HUES64 (cell line): ENCODE data around the gene ZNF445.

Source experiments
- H3K27ac ChIP-seq: 2 replicates; pipeline ENCODE4 v1.7.0; 2013; ENCODE audit warnings: low read depth, low read length, inconsistent platforms
- H3K27me3 ChIP-seq: 2 replicates; pipeline ENCODE4 v1.6.1; 2013; ENCODE audit warnings: mild to moderate bottlenecking, low read length; ENCODE audit not compliant: insufficient read depth
- H3K36me3 ChIP-seq: 2 replicates; pipeline ENCODE4 v1.6.1; 2013; ENCODE audit warnings: mild to moderate bottlenecking, low read length; ENCODE audit not compliant: insufficient read depth
- H3K4me1 ChIP-seq: 2 replicates; pipeline ENCODE4 v1.6.1; 2013; ENCODE audit warnings: mild to moderate bottlenecking, low read length, moderate library complexity; ENCODE audit not compliant: insufficient read depth
- H3K4me3 ChIP-seq: 2 replicates; pipeline ENCODE4 v1.5.1; 2013; ENCODE audit warnings: mild to moderate bottlenecking, low read length, moderate library complexity
- H3K9ac ChIP-seq: 2 replicates; pipeline ENCODE4 v1.6.1; 2013; ENCODE audit warnings: mild to moderate bottlenecking, low read depth, low read length
- H3K9me3 ChIP-seq: 2 replicates; pipeline ENCODE4 v1.6.1; 2013; ENCODE audit warnings: low read depth, low read length; ENCODE audit not compliant: insufficient read depth
- WGBS: fragments of 150-250, 120-280 bp; methylation state at CpG from one replicate; pipeline ENCODE4 v1.1.7; 2013; ENCODE audit warnings: missing lambda C conversion rate; 5-methylcytosine and 5-hydroxymethylcytosine counted together

Gene ZNF445

DNA sequence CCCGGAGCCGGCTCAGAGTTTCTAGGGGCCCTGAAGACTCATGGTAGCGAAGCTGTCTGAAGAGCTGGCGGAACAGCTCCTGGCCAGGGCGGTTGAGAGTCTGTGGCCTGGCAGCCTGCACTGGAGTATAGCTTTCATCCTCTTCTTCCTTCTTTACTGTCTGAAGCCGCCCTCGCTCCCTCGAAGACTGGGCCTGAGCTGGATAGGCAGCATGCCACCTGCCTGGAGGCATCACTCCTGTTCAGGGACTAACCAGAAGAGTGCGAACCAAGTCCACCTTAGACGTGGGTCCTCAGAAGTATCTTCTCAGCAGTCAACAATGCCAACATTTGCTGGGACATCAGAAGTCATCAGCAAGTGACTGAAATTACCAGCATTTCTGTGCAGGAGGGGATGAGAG lies 22.2 kb downstream of the ZNF445 start:
- Histone ChIP-seq H3K9ac (no peak overlapping the region), H3K36me3 (peaks cover 81% of the 10 kb centered on the region), H3K27me3 (no peaks in the 10 kb centered on the region), H3K4me1 (no peaks in the 10 kb centered on the region), H3K9me3 (peaks cover 7% of the 10 kb centered on the region; the same call in 1 of the 2 replicates), H3K4me3 (no peak overlapping the region), H3K27ac (no peak overlapping the region)
- 96% methylated on average over 10 of the region's 10 CpGs for WGBS

DNA sequence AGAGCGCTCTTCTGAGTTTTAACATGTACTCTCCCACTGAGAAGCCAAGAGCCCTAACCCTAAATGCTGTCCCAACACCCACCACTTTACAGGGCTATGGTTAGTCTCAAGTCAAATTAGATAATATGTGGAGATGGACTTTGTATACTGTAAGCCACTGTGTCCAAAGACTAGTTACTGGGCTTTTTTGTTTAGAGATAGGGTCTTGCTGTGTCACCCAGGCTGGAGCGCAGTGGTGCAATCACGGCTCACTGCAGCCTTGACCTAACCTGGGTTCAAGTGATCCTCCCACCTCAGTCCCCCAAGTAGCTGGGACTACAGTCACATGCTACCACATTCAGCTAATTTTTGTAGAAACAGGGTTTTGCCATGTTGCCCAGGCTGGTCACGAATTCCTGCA lies 23.2 kb downstream of the ZNF445 start:
- no peaks in the 10 kb centered on the region for H3K9me3 ChIP-seq
- 94% methylated on average over 3 of the region's 4 CpGs for WGBS
- H3K36me3 ChIP-seq: peaks cover 87% of the 10 kb centered on the region
- H3K4me1 ChIP-seq: no peaks in the 10 kb centered on the region
- H3K9ac ChIP-seq: no peak overlapping the region
- no peak overlapping the region for H3K27ac ChIP-seq
- no peaks in the 10 kb centered on the region for H3K27me3 ChIP-seq
- H3K4me3 ChIP-seq: no peak overlapping the region

DNA sequence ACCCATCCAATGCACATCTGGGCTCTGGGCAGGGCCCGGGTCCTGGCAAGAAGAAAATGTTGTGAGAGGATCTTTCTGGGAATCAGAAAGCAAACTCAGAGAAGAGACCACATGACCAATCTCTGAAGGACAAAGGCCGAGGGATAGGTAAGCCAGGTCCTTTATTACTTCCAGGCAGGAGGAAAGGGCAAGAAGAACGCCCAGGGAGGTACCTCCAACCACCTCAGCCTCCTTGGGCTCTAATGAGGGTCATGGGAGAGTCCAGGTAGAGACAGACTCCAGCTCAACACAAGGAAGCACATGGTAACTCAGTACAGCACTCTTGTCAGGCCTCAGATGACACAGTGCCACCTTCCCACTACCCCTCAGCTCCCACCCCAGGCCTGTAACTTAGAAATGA lies 26.0 kb downstream of the ZNF445 start:
- 88% methylated on average over 3 of the region's 3 CpGs for WGBS
- Histone ChIP-seq H3K36me3 (peaks cover 92% of the 10 kb centered on the region), H3K27ac (no peak overlapping the region), H3K4me1 (no peaks in the 10 kb centered on the region), H3K4me3 (no peak overlapping the region), H3K9ac (no peak overlapping the region), H3K27me3 (no peaks in the 10 kb centered on the region), H3K9me3 (peaks cover 6% of the 10 kb centered on the region)

DNA sequence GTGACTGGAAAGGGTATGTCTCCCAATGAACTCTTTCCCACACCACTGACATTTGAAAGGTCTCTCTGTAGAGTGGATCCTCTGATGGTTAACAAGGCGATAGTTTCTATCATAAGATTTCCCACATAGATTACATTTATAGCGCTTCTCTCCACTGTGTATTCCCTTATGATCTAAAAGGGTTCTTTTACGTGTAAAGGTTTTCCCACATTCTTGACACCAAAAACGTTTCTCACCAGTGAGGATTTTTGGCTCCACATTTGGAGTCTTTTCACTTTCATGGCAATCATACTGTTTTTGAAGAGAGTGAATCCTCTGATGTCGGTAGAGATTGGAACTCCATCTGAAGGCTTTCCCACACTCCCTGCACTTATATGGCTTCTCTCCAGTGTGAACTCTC lies 30.5 kb downstream of the ZNF445 start:
- Histone ChIP-seq H3K27me3 (no peaks in the 10 kb centered on the region), H3K9me3 (peaks cover 6% of the 10 kb centered on the region), H3K27ac (no peak overlapping the region), H3K36me3 (peaks cover 85% of the 10 kb centered on the region), H3K4me3 (no peak overlapping the region), H3K9ac (no peak overlapping the region), H3K4me1 (no peaks in the 10 kb centered on the region)
- WGBS: 95% methylated on average over 5 of the region's 5 CpGs

DNA sequence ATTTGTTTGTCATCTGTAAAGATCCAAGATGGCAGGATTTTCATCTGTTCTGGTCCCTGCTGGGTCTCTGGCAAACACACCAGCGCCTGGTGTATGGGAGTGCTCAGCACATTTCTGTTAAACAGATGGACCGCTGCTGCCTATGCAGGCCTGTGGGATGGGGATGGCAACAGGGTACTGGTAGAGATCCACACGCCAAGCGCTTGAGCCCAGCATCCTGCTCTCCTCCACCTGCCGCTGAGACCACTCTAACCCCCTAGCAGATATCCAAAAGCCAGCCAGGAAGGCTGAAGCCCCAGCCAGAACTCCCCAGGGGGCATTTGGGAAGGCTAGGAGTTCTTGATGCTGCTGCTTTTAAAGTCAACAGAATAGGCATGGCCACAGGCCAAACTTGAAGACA lies 31.7 kb downstream of the ZNF445 start:
- no peak overlapping the region for H3K9ac ChIP-seq
- H3K27ac ChIP-seq: no peak overlapping the region
- no peaks in the 10 kb centered on the region for H3K4me1 ChIP-seq
- no peak overlapping the region for H3K4me3 ChIP-seq
- peaks cover 81% of the 10 kb centered on the region for H3K36me3 ChIP-seq
- peaks cover 6% of the 10 kb centered on the region for H3K9me3 ChIP-seq
- no peaks in the 10 kb centered on the region for H3K27me3 ChIP-seq
- 93% methylated on average over 5 of the region's 5 CpGs for WGBS

DNA sequence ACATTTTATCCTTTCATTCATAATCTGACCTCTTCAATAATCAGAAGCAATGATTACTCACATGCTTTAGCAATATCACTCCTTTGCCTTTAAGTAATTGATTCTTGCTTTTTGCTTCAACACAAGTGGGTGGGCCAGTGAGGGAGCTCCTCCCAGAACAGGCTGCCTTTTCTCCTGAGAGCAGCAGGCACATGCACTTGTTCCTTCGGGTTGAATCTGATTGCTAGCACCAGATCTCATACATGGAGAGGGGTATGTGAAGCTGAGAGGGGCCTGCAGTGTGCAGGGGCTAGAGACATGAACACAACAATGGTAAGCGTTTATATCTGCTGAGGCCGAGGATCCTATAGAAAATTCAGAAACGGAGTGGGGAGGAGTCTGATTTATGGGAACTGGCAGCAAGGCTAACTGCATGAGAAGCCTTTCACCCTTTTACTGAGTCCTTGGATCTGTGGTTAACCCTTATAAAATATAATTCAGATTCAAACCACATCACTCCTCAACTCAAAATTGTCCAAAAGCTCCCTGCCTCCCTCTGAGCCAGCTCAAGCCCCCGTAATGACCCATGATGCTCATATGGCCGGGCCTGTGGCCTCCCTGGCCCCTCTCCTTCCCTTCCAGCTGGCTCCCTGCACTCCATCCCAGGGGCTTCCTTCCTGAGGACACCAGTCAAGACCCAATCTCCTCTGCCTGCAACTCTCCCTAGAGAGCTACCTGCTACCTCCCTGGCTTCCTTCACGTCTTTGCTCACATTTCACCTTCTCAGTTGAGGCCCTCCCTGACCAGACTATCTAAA lies 32.4 kb downstream of the ZNF445 start:
- 94% methylated on average over 7 of the region's 7 CpGs for WGBS
- Histone ChIP-seq H3K4me1 (no peaks in the 10 kb centered on the region), H3K9me3 (peaks cover 6% of the 10 kb centered on the region), H3K27ac (no peak overlapping the region), H3K36me3 (peaks cover 74% of the 10 kb centered on the region), H3K9ac (no peak overlapping the region), H3K4me3 (no peak overlapping the region), H3K27me3 (no peaks in the 10 kb centered on the region)

DNA sequence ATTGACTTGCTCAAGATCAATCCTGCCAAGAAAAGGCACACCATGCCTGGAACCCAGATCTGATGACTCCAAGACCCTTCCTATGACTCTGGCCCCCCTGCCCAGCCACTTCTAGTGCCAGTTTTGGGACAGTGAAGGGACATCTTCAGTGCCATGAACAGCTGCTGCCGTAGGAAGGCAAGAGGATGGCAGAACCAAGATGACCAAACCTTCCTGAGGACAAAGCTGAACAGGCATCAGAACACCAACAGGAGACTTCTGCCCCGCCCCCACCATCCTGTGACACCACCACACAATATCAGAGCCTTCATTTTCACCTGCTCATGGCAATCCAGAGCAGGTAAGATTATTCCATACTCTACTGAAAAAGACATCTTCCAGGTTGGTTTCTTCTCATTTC lies 33.0 kb downstream of the ZNF445 start:
- H3K27ac ChIP-seq: no peak overlapping the region
- H3K4me1 ChIP-seq: no peaks in the 10 kb centered on the region
- no peak overlapping the region for H3K9ac ChIP-seq
- H3K27me3 ChIP-seq: no peaks in the 10 kb centered on the region
- H3K36me3 ChIP-seq: peaks cover 70% of the 10 kb centered on the region
- H3K4me3 ChIP-seq: no peak overlapping the region
- 93% methylated on average over 2 of the region's 2 CpGs for WGBS
- H3K9me3 ChIP-seq: peaks cover 6% of the 10 kb centered on the region

DNA sequence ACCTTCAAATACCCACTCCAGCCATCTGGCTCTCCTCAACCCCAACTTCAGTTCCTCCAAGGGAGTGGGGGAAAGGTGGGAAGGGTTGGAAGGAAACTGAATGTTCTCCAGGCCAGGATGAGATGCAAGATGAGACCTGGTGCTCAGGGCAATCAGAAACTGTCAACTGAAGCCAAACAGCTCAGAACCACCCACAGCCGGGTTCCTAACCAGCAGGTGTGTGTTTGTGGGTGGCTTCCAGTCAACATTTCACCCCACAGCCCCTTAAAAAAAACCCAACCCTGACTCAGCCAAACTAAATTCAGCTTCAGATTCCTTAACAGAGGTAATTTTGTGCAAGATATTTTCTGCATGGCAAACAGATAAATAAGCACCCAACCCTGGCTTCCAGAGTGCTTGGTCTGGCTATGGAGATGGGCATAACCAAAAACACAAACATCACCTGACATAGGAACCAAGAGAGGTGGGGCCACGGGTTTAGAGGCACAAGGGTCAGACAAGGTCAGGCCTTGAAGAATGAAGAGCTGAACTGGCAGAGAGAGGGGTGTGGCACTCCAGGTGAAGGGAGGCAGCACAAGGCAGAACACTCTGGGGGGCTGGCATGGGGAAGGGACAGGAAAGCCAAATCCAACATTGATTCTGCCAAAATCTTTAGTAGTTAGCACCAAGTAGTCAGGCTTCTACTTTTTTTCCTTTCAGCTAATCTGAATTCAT lies 34.7 kb downstream of the ZNF445 start:
- peaks cover 55% of the 10 kb centered on the region for H3K36me3 ChIP-seq
- WGBS: 90% methylated on average over 2 of the region's 2 CpGs

DNA sequence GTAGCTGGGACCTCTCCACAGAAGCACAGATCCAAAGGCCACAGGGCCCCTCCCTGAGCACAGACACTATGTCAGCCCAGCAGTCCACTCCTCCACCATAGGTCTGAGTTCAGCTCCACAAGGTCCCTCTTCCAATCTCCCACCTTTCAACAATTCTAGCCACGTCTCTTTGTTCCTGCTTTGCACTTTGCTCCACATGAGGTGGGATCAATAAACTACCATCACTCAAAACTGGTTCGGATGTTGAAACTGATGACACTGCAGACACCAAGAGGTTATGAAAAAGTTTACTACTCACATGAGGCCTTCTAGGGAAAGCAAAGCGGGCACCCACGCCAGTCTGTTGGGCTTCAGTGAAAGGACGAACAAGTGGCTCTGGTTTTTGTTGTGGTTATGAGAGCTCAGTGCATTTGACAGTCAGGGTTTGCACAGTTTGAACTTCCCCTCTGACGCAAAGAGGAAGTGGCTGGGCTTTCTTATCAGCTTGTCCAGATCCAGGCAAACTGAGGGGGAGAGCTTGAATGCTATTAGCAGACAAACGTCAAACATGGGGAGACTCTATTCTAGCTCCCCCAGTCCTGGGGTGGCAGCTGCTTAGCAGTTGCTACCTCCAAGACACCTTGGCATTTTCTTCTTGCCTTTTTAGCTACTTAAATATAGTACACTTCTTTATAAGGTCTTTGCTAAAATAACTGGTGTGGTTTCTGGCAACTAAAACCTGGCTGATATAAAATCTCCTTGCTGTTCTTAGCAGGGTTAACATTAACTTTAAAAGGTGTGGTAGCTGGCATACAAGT lies 37.8 kb downstream of the ZNF445 start:
- Histone ChIP-seq H3K9me3 (no peaks in the 10 kb centered on the region), H3K4me1 (no peaks in the 10 kb centered on the region), H3K27ac (no peak overlapping the region), H3K4me3 (no peak overlapping the region), H3K36me3 (peaks cover 25% of the 10 kb centered on the region), H3K9ac (no peak overlapping the region), H3K27me3 (no peaks in the 10 kb centered on the region)
- 87% methylated on average over 7 of the region's 7 CpGs for WGBS

More for the DNA sequence above, 34.7 kb downstream of the ZNF445 start:
- no peak overlapping the region for H3K27ac ChIP-seq
- H3K9ac ChIP-seq: no peak overlapping the region
- H3K27me3 ChIP-seq: no peaks in the 10 kb centered on the region
- no peaks in the 10 kb centered on the region for H3K4me1 ChIP-seq
- H3K4me3 ChIP-seq: no peak overlapping the region
- H3K9me3 ChIP-seq: peaks cover under 1% of the 10 kb centered on the region; the same call in 1 of the 2 replicates

DNA sequence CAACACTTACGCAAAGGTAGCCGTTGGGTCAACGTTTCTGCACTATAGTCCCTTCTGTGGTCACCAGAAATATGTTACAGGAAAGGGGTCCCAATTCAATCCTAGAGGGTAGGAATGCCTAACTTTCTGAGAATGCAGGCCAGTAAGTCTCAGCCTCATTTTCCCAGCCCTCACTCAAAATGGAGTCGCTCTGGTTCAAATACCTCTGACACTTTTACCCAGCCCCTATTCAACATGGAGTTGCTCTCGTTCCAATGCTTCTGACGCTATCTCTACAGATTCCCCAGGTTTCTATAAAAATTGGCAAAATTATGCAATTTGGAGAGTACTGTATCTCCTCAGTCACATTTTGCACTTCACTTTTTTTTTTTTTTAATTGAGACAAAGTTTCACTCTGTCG lies 39.7 kb downstream of the ZNF445 start:
- Histone ChIP-seq H3K9ac (no peak overlapping the region), H3K27ac (no peak overlapping the region), H3K4me1 (no peaks in the 10 kb centered on the region), H3K4me3 (no peak overlapping the region), H3K9me3 (no peaks in the 10 kb centered on the region), H3K27me3 (no peaks in the 10 kb centered on the region), H3K36me3 (peaks cover 20% of the 10 kb centered on the region)
- WGBS: 99% methylated on average over 7 of the region's 7 CpGs

DNA sequence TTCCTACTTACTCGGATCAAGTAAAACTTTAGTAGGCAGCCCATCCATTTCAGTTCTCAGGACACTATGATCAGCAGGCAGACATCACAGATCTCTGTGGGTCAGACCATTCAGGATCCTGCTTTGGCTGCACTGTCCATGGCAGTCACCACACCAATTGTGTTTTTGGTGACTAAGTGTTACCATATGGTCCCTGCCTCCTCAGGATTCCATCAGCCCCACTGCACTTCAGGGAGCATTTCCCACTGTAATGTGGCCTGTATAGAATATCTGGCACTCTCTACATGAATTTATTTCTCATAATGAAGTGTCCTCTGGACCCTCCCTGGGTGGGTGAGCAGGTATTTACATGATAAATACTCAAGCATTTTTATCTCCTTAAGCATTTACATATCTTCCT lies 41.3 kb downstream of the ZNF445 start:
- Histone ChIP-seq H3K36me3 (0 out of 2 replicates have a peak, but pooled peaks cover 4% of the 10 kb centered on the region), H3K27me3 (no peaks in the 10 kb centered on the region), H3K9me3 (no peaks in the 10 kb centered on the region), H3K4me1 (no peaks in the 10 kb centered on the region), H3K27ac (no peak overlapping the region), H3K4me3 (no peak overlapping the region), H3K9ac (no peak overlapping the region)
- 100% methylated on average over 1 of the region's 1 CpG for WGBS
